ENCODE results near the gene KLHL30.
"Not testable (repeated sequence)": the region's sequence is repeated elsewhere in the genome, so short reads cannot be mapped to it uniquely, and the experiment has no call there.

KLHL30 gene

GRCh38 chr2:238167761-238168160 lies 29.3 kb downstream of the KLHL30 start:
- DNase-seq, result no peak
- H3K36me3 ChIP-seq, result peaks cover 29% of the 10 kb centered on the region

GRCh38 chr2:238168196-238169047 lies 30.0 kb downstream of the KLHL30 start:
- H3K36me3 ChIP-seq, result peaks cover 36% of the 10 kb centered on the region
- no peak overlapping the region for H3K4me3 ChIP-seq (ENCODE audit: low read depth, low read length)
- H3K9me3 ChIP-seq, result no peaks in the 10 kb centered on the region
- TF ChIP-seq CTCF (IDR thresholded peaks at IDR 0.05; ENCODE audit: low read depth, low read length), result no peak
- no peak for DNase-seq
- H3K27me3 ChIP-seq, result peaks cover 11% of the 10 kb centered on the region
- H3K4me1 ChIP-seq, result no peaks in the 10 kb centered on the region

More at GRCh38 chr2:238167761-238168160, 29.3 kb downstream of the KLHL30 start:
- no peak for TF ChIP-seq CTCF (IDR thresholded peaks at IDR 0.05; ENCODE audit: low read depth, low read length)
- no peaks in the 10 kb centered on the region for H3K4me1 ChIP-seq
- no peaks in the 10 kb centered on the region for H3K9me3 ChIP-seq
- H3K4me3 ChIP-seq (ENCODE audit: low read depth, low read length), result no peak overlapping the region
- H3K27me3 ChIP-seq, result peaks cover 17% of the 10 kb centered on the region

GRCh38 chr2:238169048-238169707 lies 30.7 kb downstream of the KLHL30 start:
- no peak for TF ChIP-seq CTCF (IDR thresholded peaks at IDR 0.05; ENCODE audit: low read depth, low read length)
- DNase-seq, result no peak
- H3K27me3 ChIP-seq, result peaks cover 3% of the 10 kb centered on the region
- no peak overlapping the region for H3K4me3 ChIP-seq (ENCODE audit: low read depth, low read length)
- peaks cover 2% of the 10 kb centered on the region for H3K4me1 ChIP-seq
- H3K9me3 ChIP-seq, result no peaks in the 10 kb centered on the region
- H3K36me3 ChIP-seq, result peaks cover 41% of the 10 kb centered on the region

GRCh38 chr2:238169708-238170251 lies 31.3 kb downstream of the KLHL30 start:
- no peak for TF ChIP-seq CTCF (IDR thresholded peaks at IDR 0.05; ENCODE audit: low read depth, low read length)
- peaks cover 8% of the 10 kb centered on the region for H3K4me1 ChIP-seq
- H3K36me3 ChIP-seq, result peaks cover 46% of the 10 kb centered on the region
- H3K27me3 ChIP-seq, result no peaks in the 10 kb centered on the region
- no peak for DNase-seq
- no peak overlapping the region for H3K4me3 ChIP-seq (ENCODE audit: low read depth, low read length)
- H3K9me3 ChIP-seq, result no peaks in the 10 kb centered on the region

- Histone ChIP-seq H3K4me3 (ENCODE audit: low read depth, low read length) (no peak overlapping the region), H3K9me3 (no peaks in the 10 kb centered on the region), H3K4me1 (peaks cover 8% of the 10 kb centered on the region), H3K27me3 (no peaks in the 10 kb centered on the region), H3K36me3 (peaks cover 46% of the 10 kb centered on the region)
- no peak for TF ChIP-seq CTCF (IDR thresholded peaks at IDR 0.05; ENCODE audit: low read depth, low read length)
- peak; percentile 27 for DNase-seq
Observed at GRCh38 chr2:238170386-238171071, 32.1 kb downstream of the KLHL30 start.

- peaks cover 46% of the 10 kb centered on the region for H3K36me3 ChIP-seq
- not testable (repeated sequence) for H3K27me3 ChIP-seq; H3K4me3 ChIP-seq (ENCODE audit: low read depth, low read length); H3K4me1 ChIP-seq; H3K9me3 ChIP-seq; DNase-seq
Observed at GRCh38 chr2:238171072-238171431, 32.6 kb downstream of the KLHL30 start.

Measured in BE2C (cell line).